NCI-H1417 (cell line): ENCODE data around the gene GGCX.
"Not testable (repeated sequence)": the region's sequence is repeated elsewhere in the genome, so short reads cannot be mapped to it uniquely, and the experiment has no call there.

Source experiments
- DNase-seq, 3 experiments: peaks; one replicate each; lab custom pipeline; 2025; lab: John Stamatoyannopoulos, UW

Gene GGCX

DNA sequence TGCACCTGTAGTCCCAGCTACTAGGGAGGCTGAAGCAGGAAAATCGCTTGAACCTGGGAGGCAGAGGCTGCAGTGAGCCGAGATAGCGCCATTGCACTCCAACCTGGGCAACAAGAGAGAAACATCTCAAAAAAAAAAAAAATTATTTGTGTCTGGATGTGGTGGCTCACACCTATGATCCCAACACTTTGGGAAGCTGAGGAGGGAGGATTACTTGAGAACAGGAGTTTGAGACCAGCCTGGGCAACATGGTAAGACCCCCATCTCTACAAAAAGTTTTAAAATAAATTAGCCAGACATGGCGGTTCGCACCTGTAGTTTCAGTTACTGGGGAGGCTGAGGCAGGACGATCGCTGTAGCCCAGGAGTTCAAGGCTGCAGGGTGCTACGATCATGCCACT is 14.4 kb upstream of the GGCX start:
- no peak for DNase-seq

DNA sequence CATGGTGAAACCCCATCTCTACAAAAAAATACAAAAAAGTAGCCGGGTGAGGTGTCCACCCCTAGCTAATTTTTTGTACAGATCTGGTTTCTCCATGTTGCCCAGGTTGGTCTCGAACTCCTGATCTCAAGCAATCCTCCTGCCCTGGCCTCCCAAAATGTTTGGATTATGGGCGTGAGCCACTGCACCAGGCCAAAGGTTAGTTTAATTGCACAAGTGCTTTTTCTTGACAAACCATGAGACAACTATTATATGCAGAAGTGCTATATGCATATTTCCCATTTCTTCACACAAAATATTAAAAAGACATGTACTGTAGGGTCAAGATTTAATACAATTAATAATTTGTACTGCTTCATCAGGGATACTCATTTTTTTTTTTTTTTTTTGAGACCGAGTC is 5.0 kb upstream of the GGCX start:
- DNase-seq: no peak

DNA sequence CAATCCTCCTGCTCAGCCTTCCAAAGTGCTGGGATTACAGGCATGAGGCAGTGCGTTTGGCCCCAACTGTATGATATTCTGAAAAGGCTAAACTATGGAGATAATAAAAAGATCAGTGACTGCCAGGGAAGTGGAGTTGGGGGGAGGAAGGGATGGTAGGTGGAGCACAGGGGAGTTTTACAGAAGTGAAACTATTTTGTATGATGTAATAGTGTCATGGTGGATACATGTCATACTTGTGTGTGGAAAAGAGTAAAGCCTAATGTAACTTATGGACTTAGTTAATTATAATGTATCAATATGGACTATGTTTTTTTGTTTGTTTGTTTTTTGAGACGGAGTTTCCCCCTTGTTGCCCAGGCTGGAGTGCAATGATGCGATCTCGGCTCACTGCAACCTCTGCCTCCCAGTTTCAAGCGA is 2.9 kb upstream of the GGCX start:
- no peak for DNase-seq

DNA sequence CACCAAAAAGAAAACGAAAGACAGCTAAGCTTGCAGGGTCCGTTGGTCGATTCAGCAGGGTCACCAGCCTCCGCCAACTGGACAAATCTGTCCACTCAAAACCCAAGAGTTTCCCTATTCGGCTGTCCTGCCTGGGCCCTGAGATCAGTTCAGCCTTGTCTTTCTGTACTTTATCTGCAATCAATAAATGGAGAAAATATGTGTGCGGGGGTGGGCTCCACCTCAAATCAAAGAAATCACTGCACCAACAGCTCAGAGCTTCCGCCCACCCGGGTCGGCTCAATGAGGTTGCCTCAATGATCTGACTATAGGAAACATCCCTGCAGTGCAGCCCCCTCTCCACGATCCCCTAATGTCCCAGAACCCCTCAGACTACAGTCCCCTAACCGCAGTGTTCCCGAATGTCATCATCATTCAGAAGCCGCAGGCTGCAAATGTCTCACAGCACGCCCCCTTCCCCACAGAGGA is 447 bp downstream of the GGCX start:
- no peak for DNase-seq

DNA sequence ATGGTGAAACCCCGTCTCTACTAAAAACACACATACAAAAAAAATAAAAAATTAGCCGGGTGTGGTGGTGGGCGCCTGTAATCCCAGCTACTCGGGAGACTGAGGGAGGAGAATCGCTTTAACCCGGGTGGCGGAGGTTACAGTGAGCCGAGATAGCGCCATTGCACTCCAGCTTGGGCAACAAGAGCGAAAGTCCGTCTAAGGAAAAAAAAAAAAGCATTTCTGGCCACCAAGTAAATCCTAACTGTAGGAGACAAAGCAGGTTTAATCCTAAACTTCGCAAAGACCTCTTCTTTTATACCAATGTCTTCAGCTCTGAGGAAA is 928 bp downstream of the GGCX start:
- DNase-seq: not testable (repeated sequence)

DNA sequence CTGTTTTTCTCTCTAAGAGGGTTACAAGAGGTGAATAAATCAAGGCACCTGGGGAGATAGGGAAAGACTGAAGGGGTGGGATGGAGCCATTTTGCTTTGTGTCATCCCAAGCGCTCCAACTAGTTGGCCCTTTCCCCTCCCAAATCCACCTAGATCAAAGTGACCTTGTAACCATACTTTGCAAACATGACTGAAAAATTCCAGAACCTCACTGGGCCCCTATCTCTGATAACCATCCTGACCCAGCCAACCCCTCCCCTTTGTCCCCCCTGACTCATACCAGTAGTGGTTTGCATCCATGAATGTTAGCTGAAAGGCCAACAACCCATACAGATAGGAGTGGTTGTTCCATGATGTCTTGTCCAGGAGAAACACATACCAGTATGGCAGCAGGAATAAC is 3.1 kb downstream of the GGCX start:
- no peak for DNase-seq

DNA sequence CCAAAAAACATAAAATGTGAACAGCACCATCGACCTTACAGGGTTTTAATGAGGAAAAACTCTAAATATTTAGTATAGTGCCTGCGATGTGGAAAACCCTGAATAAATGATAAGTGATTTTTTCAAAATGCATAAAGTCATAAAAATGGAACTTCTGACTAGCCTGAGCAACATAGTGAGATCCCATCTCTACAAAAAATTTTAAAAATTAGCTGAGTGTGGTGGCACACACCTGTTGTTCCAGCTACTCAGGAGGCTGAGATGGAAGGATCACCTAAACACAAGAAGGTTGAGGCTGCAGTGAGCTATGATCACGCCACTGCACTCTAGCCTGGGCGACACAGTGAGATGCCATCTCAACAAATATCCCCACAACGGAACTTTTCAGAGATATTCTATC is 4.2 kb downstream of the GGCX start:
- no peak for DNase-seq

DNA sequence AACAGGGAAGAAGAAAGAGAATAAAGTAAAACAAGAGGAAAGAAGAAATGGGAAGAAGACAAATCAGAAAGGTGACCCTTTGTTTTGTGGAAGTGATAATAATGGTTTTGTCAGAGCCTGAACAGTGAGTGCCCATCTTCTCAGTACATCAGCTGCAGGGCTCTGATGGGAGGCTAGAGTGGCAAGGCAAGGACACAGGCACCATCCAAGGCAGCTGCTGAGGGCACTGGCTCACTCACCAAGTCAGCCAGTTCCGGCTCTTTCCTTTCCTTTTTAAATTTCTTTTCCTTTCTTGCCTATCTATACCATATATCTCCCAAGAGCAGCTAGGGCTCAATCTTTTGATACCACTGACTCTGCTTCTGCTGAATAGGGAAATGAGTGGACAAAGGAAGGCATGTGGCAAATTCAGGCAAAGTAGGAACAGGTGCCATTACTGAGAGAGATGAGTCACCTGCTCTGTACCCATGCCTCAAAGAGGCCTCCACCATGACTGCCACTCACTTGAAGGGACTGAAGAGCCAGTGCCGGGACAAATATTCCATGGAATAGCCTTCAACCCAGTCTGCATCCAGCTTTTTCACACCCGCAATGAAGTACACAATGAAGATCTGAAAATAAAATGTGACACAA is 6.2 kb downstream of the GGCX start:
- no peak for DNase-seq

DNA sequence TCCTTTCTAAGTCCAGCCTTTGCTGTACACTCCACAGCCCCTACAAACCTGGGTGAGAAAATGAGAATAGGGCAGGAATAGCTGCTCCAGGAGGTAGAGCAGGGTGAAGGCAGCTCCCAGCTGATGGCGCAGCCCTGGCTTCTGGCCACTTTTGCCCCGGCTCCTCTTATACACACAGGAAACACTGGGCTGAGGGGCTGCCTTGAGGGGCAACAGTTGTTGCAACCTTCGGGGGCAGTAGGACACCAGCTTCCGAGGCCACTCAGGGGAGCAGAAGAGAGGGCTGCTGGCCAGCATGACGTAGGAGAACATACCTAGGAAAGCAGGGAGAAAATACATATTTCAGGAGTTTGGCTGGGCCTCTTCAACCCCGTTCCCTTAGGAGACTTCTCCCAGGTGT is 8.1 kb downstream of the GGCX start:
- no peak for DNase-seq

DNA sequence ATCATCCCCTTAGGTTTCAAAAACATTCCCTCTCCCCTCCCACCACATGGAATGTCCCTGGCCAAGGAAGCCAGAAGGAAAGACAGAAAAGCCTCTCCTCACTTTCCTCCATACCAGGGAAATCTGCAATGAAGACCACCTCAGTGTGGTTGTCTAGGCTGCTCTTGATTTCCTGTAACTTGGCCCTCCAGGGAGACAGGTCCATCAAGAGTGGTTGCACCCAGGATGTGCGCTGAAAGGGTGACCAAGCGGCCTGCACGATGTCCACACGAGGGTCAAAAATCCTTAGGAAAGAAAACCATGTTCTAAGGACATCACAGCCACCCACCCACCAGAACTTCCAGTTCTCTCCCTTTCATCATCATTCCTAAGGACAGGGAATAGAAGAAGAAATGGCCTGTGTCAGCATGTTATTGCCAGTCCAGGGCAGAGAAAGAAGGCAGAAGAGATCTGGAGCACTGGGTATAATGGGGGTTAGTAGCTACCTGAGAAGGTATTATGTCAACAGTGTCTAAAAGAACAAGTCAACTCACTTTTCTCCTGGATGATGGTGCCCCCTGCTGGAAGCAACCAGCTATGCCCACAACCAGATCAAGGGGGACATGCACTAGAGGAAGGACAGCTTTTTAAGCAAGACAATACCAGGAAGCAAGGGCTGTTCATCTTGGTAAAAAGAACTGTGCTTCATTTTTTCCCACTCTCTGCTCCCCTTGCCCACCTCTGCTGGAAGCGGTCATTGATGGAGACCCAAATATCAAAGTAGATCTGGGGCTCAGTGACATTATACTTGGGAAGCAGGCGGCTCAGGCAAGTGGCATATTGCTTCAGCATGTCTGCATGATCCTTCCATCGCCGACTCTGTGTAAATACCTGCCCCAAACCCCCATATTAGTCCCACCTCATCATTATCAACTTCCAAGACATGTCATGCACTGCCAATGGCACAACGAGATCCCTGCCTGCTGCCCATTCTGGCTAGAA is 9.3 kb downstream of the GGCX start:
- peak; percentile 52 to 81 (median 76) for DNase-seq

DNA sequence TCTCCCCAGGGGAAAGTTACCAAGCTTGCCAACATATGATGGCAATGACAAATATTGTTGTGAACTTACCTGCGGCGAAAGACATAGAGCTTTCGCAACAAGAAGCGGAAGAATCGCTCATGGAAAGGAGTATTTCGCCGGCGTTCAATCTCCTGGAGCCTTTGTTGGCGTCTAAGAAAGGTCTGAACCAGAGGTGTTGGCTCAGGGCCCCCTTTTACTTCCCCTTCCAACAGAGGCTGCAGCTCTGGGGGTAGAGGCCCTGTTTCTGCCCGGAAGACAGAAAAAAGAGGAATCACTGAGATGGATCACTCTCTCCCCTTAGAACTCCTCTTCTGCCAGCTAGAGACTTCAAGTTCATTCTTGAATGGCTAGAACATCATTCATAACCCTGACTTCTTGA is 10.8 kb downstream of the GGCX start:
- DNase-seq: no peak

DNA sequence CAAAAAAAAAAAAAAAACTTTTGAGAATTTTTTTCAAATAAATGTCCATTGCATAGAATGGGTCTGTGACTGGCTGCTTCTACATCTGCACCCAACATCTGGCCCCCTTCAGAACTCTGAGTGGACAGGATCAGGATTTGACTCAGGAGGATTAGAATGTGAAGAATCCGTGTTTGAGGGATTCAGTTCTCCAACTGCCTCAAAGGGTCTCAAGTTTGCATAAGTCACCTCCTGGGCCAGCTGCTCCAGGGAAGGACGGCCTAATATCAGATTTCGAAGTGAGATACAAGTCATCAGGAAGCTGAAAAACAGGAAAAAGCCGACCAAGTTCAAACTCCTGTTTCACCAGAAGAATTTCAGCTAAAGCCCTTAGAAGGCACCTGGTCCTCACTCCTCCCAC is 11.5 kb downstream of the GGCX start:
- DNase-seq: no peak

DNA sequence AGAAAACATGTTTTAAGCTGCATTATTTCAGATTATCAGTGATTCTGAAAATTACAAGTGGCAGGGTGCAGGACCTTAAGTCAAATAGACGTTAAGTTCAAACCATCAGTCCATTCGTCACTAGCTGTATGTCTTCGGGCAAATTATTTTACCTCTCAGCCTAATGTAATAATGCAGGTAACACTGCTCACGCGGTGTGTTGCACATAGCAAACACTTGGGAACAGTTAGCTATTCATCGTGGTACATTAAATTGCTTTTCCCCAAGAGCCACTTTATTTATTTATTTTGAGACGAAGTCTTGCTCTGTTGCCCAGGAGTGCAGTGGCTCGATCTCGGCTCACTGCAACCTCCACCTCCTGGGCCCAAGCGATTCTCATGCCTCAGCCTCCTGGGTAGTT is 12.2 kb downstream of the GGCX start:
- DNase-seq: no peak

DNA sequence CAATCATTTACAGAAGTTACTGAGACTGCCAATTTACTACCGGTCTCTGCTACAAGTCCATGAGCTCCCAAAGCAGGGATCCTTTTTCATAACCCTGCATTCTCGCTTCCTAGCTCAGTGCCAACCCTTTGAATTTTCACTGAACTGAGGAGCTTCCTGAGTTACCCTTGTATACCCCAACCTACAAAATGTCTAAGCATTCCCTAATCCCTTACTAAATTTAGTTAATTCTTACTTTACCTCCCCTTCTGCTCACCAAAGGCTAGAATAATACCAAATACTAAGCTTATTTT is 12.7 kb downstream of the GGCX start:
- no peak for DNase-seq

DNA sequence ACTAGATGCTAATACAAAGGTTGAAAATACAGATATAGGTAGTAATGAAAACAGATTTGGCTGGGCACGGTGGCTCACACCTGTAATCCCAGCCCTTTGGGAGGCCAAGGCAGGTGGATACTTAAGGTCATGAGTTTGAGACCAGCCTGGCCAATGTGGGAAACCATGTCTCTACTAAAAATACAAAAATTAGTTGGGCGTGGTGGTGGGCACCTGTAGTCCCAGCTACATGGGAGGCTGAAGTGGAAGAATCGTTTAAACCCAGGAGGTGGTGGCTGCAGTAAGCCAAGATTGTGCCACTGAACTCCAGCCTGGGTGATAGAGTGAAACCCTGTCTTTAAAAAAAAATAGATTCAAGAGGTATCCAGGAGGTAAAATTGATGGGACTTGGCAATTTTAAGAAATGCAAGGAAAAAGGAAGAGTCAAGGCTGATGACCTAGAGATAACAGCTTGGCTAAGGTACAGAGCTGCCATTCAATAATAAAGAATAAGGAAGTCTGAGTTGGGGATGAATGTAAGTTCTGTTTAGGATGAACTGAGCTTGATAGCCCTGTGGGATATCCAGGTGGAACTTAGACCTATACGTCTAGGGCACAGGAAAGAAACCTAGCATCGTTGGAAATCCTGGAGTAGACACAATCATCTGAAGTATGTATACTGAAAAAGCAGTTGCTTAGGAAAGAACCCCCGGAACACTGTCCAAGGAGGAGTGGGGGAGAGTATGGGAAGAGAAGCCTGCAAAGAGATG is 13.3 kb downstream of the GGCX start:
- DNase-seq: no peak

DNA sequence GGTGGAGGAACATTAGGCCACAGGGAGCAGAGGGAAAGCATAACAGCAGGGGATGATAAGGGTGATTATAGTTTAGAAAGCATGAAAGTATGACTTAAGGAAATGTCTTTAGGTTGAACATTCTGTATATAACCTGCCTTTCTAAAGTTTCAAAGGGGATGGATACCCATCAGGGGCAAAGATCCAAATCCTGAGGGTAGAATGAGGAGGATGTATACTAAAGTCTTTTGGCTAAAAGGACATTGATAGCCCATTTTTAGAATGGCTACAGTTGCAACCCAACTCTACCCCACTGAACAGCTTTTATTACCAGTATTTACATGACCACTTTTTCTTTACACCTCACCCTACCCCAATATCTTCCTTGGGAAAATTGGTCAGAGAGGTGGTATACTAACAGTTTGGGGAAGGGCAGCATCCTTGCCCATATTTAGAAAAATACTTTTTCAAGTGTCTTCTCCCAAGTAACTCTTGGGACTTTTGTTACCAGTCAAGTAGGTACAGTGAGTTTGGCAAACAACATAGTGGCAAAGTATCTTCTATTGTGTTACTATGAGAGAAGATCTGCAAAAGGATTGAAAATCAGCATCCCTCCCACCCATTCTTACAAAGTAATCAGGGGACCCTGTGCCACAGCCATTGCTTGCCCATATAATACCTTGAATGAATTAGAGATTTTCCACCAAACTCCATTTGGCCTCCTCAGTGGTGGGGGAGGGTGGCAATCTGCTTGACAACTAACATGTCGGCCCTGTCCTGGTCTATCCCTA is 14.0 kb downstream of the GGCX start:
- DNase-seq: no peak

DNA sequence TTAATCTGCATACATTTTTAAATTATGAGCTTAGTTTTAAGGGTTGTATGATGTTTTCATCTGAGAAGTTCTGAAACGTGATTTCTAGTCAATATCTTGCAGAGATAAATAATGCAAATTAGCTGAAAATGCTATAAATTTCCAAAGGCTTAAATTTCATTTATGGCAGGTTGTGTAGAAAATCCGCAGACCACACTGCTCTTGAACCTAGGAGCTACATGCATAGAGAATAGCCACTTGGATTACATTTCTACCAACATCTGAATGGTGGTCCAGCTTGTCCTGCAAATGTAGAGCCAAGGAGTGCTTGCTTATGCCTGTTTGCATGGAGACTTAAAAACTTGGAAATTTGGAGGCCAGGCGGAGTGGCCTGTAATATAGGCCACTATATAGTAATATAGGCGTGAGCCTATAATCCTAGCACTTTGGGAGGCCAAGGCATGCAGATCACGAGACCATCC is 15.5 kb downstream of the GGCX start:
- DNase-seq: no peak

DNA sequence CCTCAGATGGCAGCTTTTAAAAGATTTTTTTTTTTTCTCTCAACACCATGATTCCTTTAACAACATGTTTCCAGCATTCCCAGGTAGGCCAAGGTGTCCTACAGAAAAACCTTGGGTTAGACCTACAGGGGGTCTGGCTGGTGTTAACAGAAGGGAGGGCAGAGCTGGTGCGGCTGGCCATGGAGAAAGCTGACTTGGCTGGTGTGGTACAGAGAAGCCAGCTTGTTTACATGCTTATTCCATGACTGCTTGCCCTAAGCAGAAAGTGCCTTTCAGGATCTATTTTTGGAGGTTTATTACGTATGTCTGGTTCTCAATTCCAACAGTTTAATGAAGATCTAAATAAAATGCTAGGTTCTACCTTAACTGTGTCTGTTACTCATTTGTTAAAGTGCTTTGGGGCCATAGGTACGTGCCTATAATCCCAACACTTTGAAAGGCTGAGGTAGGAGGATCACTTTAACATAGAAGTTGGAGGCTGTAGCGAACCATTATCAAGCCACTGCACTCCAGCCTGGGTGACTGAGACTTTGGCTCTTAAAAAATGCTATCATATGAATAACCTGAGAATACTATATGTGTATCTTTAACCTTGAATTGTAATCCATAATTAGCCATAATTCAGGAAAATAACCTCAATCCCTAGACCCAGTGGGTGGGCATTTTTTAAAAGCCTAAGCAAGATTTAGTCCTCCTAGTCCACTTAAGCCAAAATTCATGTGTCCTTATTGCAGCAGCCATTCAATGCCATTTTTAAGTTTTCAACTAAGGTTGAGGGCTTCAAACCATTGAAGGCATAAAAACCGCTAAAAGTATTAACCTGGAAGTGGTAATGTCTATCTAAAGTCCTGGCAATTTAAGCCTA is 16.1 kb downstream of the GGCX start:
- not testable (repeated sequence) for DNase-seq

DNA sequence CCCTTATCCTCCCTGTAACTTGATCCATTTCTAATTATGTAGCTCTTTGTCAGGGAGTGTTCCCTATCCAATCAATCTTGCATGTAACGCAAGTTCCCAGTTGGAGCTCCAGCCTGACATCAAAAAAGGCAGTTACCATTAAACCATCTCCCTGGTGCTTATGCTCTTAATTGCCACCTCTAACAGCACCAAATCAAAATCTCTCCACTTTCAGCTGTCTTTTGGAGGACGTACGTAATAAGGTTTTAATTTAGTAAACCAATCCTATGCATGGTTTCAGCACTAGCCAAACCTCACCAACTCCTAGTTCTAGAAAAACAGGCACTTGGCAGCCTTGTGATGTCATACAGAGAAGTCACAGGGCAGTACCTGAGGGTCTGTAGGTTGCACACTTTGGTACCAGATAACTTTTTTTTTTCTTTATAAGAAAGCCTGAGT is 17.0 kb downstream of the GGCX start:
- peak; percentile 31 to 84 (median 44) for DNase-seq

DNA sequence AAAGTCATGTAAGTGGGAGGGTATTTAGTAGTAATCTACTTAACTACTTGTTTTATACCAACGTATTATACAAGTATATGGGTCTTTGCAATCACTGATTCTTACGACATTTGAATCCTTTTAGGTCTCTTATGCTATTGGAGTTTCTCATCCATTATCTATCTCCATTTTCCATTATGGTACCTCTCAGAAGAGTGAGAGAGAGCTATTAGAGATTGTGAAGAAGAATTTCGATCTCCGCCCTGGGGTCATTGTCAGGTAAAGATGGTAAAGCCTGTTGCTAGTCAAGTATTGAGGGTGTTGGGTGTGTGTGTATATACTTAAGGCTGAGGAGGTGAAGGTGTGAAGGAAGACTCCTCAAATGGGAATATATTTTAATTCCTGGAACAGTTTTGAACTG is 18.5 kb downstream of the GGCX start:
- no peak for DNase-seq
